Testis (tissue), 3 donors: ENCODE results near the gene NUCKS1. TPM values are rescaled to one million over a fixed set of nuclear protein-coding genes. Genes with fewer than 3 reads are reported as not detected.

Source experiments
- DNase-seq: peaks from one replicate; pipeline ENCODE4 v3.0.0-alpha.2; 2019
- H3K27ac ChIP-seq, 2 donors: fragments of 200-600 bp; sonication (generic); one replicate each; pipeline ENCODE4 v1.5.1; 2019
- H3K27me3 ChIP-seq: fragments of 200-600 bp; sonication (generic); one replicate; pipeline ENCODE4 v1.5.1; 2019
- H3K36me3 ChIP-seq: fragments of 200-600 bp; sonication (generic); one replicate; pipeline ENCODE4 v1.5.1; 2017; ENCODE audit warnings: low read depth; ENCODE audit errors: missing control alignments
- H3K4me1 ChIP-seq: fragments of 200-600 bp; sonication (generic); one replicate; pipeline ENCODE4 v1.5.1; 2019
- H3K4me3 ChIP-seq, 2 donors: fragments of 200-600 bp; sonication (generic); one replicate each; pipeline ENCODE4 v1.5.1; 2017 to 2019
- H3K9me3 ChIP-seq: fragments of 200-600 bp; sonication (generic); one replicate; pipeline ENCODE4 v1.5.1; 2017
- CTCF ChIP-seq, 3 experiments: fragments of 450-650 bp in 2 of 3; fragments of 200-600 bp in 1 of 3; sonication (generic) in 1 of 3; IDR thresholded peaks; one replicate each; pipeline ENCODE4 v1.5.1; 2016 to 2019; ENCODE audit warnings: antibody characterized with exemption in 3 of 3, mild to moderate bottlenecking in 2 of 3, moderate library complexity in 1 of 3
- POLR2A ChIP-seq: fragments of 450-650 bp; IDR thresholded peaks from one replicate; pipeline ENCODE4 v1.6.1; 2017; ENCODE audit warnings: antibody characterized with exemption, mild to moderate bottlenecking, moderate library complexity
- WGBS, 2 donors: methylation state at CpG; one replicate each; pipeline ENCODE4 v1.1.5; 2018; 5-methylcytosine and 5-hydroxymethylcytosine counted together
- intact Hi-C: fragments of 100-400 bp; cut with DNase I; formaldehyde crosslinking; loops from one replicate; pipeline ENCODE4 v1.15.1; 2023; ENCODE audit warnings: low total_unique reads
- polyA plus RNA-seq: library from polyadenylated mRNA; stranded (reverse); fragments of 350-450 nt; fragmentation: Illumina TruSeq; extraction: RNeasy Lipid Tissue Mini Kit (QIAGEN cat#74804); gene quantifications from one replicate; pipeline ENCODE4 v1.2.3, GENCODE V29; 2014; ENCODE audit warnings: low read depth, low replicate concordance; ENCODE audit not compliant: insufficient read depth
- total RNA-seq, 2 donors: library from RNA; depleted of rRNA; stranded (reverse); fragments of >200 nt; gene quantifications; one replicate each; pipeline ENCODE4 v1.2.3, GENCODE V29; 2016

Gene NUCKS1
- total and polyA plus RNA-seq, 3 donors from 2014 or later: 57.7 to 98.6 (median 66.3) TPM

- Histone ChIP-seq H3K9me3 (no peaks in the 10 kb centered on the region), H3K4me1 (peaks cover 36% of the 10 kb centered on the region), H3K27me3 (no peaks in the 10 kb centered on the region), H3K4me3 (no peak overlapping the region), H3K36me3 (no peaks in the 10 kb centered on the region), H3K27ac (no peak overlapping the region)
- intact Hi-C loops: no loop called here
- no peak for DNase-seq
- TF ChIP-seq CTCF (IDR thresholded peaks at IDR 0.05): no peak
- TF ChIP-seq POLR2A: no peak
- WGBS, 2 donors: 64 to 74% methylated on average over 5 of the region's 5 CpGs
Measured at GRCh38 chr1:205677167-205677566, 72.8 kb downstream of the NUCKS1 start.

- Histone ChIP-seq H3K27me3 (no peaks in the 10 kb centered on the region), H3K9me3 (no peaks in the 10 kb centered on the region), H3K4me1 (peaks cover 36% of the 10 kb centered on the region), H3K4me3 (no peak overlapping the region), H3K36me3 (no peaks in the 10 kb centered on the region), H3K27ac (no peak overlapping the region)
- no peak for DNase-seq
- TF ChIP-seq POLR2A: no peak
- TF ChIP-seq CTCF (IDR thresholded peaks at IDR 0.05): no peak
- 61 to 63% methylated on average over 3 of the region's 3 CpGs for WGBS, 2 donors
- intact Hi-C loops: no loop called here
Measured at GRCh38 chr1:205676597-205676996, 73.4 kb downstream of the NUCKS1 start.

- intact Hi-C loops: no loop called here
Measured at GRCh38 chr1:205676002-205676401, 74.0 kb downstream of the NUCKS1 start.

GRCh38 chr1:205675247-205675646 lies 74.7 kb downstream of the NUCKS1 start:
- WGBS, 2 donors: 97 to 98% methylated on average over 4 of the region's 4 CpGs
- Histone ChIP-seq H3K4me3 (no peak overlapping the region), H3K4me1 (peaks cover 39% of the 10 kb centered on the region), H3K9me3 (no peaks in the 10 kb centered on the region), H3K27ac (no peak overlapping the region), H3K27me3 (no peaks in the 10 kb centered on the region), H3K36me3 (no peaks in the 10 kb centered on the region)
- intact Hi-C loops: no loop called here
- no peak for TF ChIP-seq CTCF (IDR thresholded peaks at IDR 0.05)
- no peak for TF ChIP-seq POLR2A
- DNase-seq: no peak

More at GRCh38 chr1:205676002-205676401, 74.0 kb downstream of the NUCKS1 start:
- Histone ChIP-seq H3K4me1 (peaks cover 38% of the 10 kb centered on the region), H3K4me3 (no peak overlapping the region), H3K27me3 (no peaks in the 10 kb centered on the region), H3K36me3 (no peaks in the 10 kb centered on the region), H3K27ac (no peak overlapping the region), H3K9me3 (no peaks in the 10 kb centered on the region)
- TF ChIP-seq POLR2A (no peak), CTCF (IDR thresholded peaks at IDR 0.05) (no peak)
- no peak for DNase-seq
- 87 to 97% methylated on average over 5 of the region's 5 CpGs for WGBS, 2 donors

- intact Hi-C loops: no loop called here
- Histone ChIP-seq H3K4me1 (peaks cover 24% of the 10 kb centered on the region), H3K9me3 (no peaks in the 10 kb centered on the region), H3K4me3 (no peak overlapping the region), H3K27me3 (no peaks in the 10 kb centered on the region), H3K36me3 (no peaks in the 10 kb centered on the region), H3K27ac (no peak overlapping the region)
- no peak for TF ChIP-seq CTCF (IDR thresholded peaks at IDR 0.05)
- TF ChIP-seq POLR2A: no peak
- no peak for DNase-seq
- 65 to 74% methylated on average over 3 to 4 of the region's 4 CpGs for WGBS, 2 donors
Measured at GRCh38 chr1:205672970-205673369, 77.0 kb downstream of the NUCKS1 start.
